Measurements from ENCODE around the gene SNX9.

Gene SNX9

GRCh38 chr6:157860505-157860991 is 37.5 kb downstream of the SNX9 start:
- DNase-seq = peak; percentile 12 to 40

GRCh38 chr6:157861184-157861583 is 38.1 kb downstream of the SNX9 start:
- DNase-seq = no peak

GRCh38 chr6:157861814-157862213 is 38.8 kb downstream of the SNX9 start:
- no peak for DNase-seq

- DNase-seq = no peak
Observed at GRCh38 chr6:157862706-157863105, 39.7 kb downstream of the SNX9 start.

GRCh38 chr6:157864185-157864761 is 41.2 kb downstream of the SNX9 start:
- no peak for DNase-seq

- DNase-seq = no peak
Observed at GRCh38 chr6:157865249-157865648, 42.2 kb downstream of the SNX9 start.

- DNase-seq = no peak
Observed at GRCh38 chr6:157867155-157867559, 44.1 kb downstream of the SNX9 start.

GRCh38 chr6:157867981-157868380 is 44.9 kb downstream of the SNX9 start:
- DNase-seq = no peak

GRCh38 chr6:157868835-157869234 is 45.8 kb downstream of the SNX9 start:
- DNase-seq = no peak

GRCh38 chr6:157869673-157870302 is 46.7 kb downstream of the SNX9 start:
- no peak for DNase-seq

- DNase-seq = peak; percentile 81
Observed at GRCh38 chr6:157873735-157874344, 50.8 kb downstream of the SNX9 start.

GRCh38 chr6:157877149-157877548 is 54.1 kb downstream of the SNX9 start:
- no peak for DNase-seq

GRCh38 chr6:157877573-157878438 is 54.8 kb downstream of the SNX9 start:
- DNase-seq = no peak

- no peak for DNase-seq
Observed at GRCh38 chr6:157879034-157879872, 56.2 kb downstream of the SNX9 start.

GRCh38 chr6:157879873-157880254 is 56.8 kb downstream of the SNX9 start:
- no peak for DNase-seq

- no peak for DNase-seq
Observed at GRCh38 chr6:157880534-157880933, 57.5 kb downstream of the SNX9 start.

- no peak for DNase-seq
Observed at GRCh38 chr6:157881342-157881741, 58.3 kb downstream of the SNX9 start.

GRCh38 chr6:157884756-157885155 is 61.7 kb downstream of the SNX9 start:
- peak in 1 of 2 donors; percentile 33 for DNase-seq

GRCh38 chr6:157885211-157885788 is 62.3 kb downstream of the SNX9 start:
- peak; percentile 76 to 83 for DNase-seq

- no peak for DNase-seq
Observed at GRCh38 chr6:157885876-157886275, 62.8 kb downstream of the SNX9 start.

- no peak for DNase-seq
Observed at GRCh38 chr6:157887892-157888291, 64.8 kb downstream of the SNX9 start.

Data from CD4-positive, alpha-beta T cell treated with Interleukin-1 beta for 1 hour (primary cell).